Neural cell (in vitro differentiated cells): ENCODE data around the gene PRKCSH. TPM values are rescaled to one million over a fixed set of nuclear protein-coding genes. Genes with fewer than 3 reads are reported as not detected.

Experiments
- H2AFZ ChIP-seq: fragments of 200-600, 300-800 bp; sonication (generic), shearing (Covaris generic); 2 replicates; pipeline ENCODE4 v1.6.0; 2014; ENCODE audit warnings: low read depth, mild to moderate bottlenecking, antibody characterized with exemption, low read length, moderate library complexity
- H3F3A ChIP-seq: fragments of 200-600 bp; shearing (Covaris generic); 2 replicates; pipeline ENCODE4 v1.6.1; 2016; ENCODE audit warnings: mild to moderate bottlenecking, moderate library complexity, mixed read lengths, antibody characterized with exemption, low read length; ENCODE audit not compliant: insufficient read depth, poor library complexity, severe bottlenecking
- H3K27ac ChIP-seq: fragments of 200-600, 300-800 bp; sonication (generic), shearing (Covaris generic); 2 replicates; pipeline ENCODE4 v1.5.1; 2014; ENCODE audit warnings: mild to moderate bottlenecking, low read length, moderate library complexity
- H3K27me3 ChIP-seq: fragments of 300-800, 200-600 bp; sonication (generic), shearing (Covaris generic); 2 replicates; pipeline ENCODE4 v1.6.0; 2014; ENCODE audit warnings: mild to moderate bottlenecking, low read depth, low read length, moderate library complexity; ENCODE audit not compliant: insufficient read depth
- H3K36me3 ChIP-seq: fragments of 300-800, 200-600 bp; sonication (generic), shearing (Covaris generic); 2 replicates; pipeline ENCODE4 v1.5.1; 2014; ENCODE audit warnings: mild to moderate bottlenecking, antibody characterized with exemption, low read length, moderate library complexity; ENCODE audit not compliant: insufficient read depth
- H3K4me2 ChIP-seq: fragments of 300-800, 200-600 bp; sonication (generic), shearing (Covaris generic); 2 replicates; pipeline ENCODE4 v1.6.0; 2014; ENCODE audit warnings: mild to moderate bottlenecking, low read length
- H3K4me3 ChIP-seq: fragments of 300-800, 200-600 bp; sonication (generic), shearing (Covaris generic); 2 replicates; pipeline ENCODE4 v1.5.1; 2014; ENCODE audit warnings: mild to moderate bottlenecking, low read length, moderate library complexity
- H3K79me2 ChIP-seq: fragments of 200-600 bp; shearing (Covaris generic); replicated peaks from 2 replicates; pipeline ENCODE4 v1.6.0; 2014; ENCODE audit warnings: mild to moderate bottlenecking, low read length, moderate library complexity; ENCODE audit not compliant: insufficient read depth
- H3K9ac ChIP-seq: fragments of 300-800, 200-600 bp; sonication (generic), shearing (Covaris generic); 2 replicates; pipeline ENCODE4 v1.6.1; 2016; ENCODE audit warnings: mild to moderate bottlenecking, low read length, mixed read lengths
- H3K9me2 ChIP-seq: fragments of 200-600 bp; shearing (Covaris generic); 2 replicates; pipeline ENCODE4 v1.6.1; 2016; ENCODE audit warnings: mild to moderate bottlenecking, low read length, mixed read lengths; ENCODE audit not compliant: insufficient read depth
- H3K9me3 ChIP-seq: fragments of 200-600, 300-800 bp; sonication (generic), shearing (Covaris generic); 2 replicates; pipeline ENCODE4 v1.6.1; 2016; ENCODE audit warnings: mild to moderate bottlenecking, mixed run types, low read length, moderate library complexity, mixed read lengths
- H4K20me1 ChIP-seq: fragments of 200-600 bp; shearing (Covaris generic); 2 replicates; pipeline ENCODE4 v1.6.1; 2016; ENCODE audit warnings: mild to moderate bottlenecking, mixed run types; ENCODE audit not compliant: insufficient read depth
- CTCF ChIP-seq: fragments of 450-650 bp; IDR thresholded peaks from 2 replicates; pipeline ENCODE4 v1.5.1; 2014; ENCODE audit warnings: antibody characterized with exemption, mild to moderate bottlenecking, moderate library complexity; ENCODE audit not compliant: poor library complexity, severe bottlenecking
- EP300 ChIP-seq: fragments of 450-650 bp; conservative IDR thresholded peaks from 2 replicates; pipeline ENCODE4 v1.6.1; 2014; ENCODE audit warnings: antibody characterized with exemption, mild to moderate bottlenecking, moderate library complexity; ENCODE audit not compliant: poor library complexity, severe bottlenecking
- EZH2 ChIP-seq: fragments of 200-600, 300-800 bp; shearing (Covaris generic), sonication (generic); IDR thresholded peaks from 2 replicates; pipeline ENCODE4 v1.6.1; 2014; ENCODE audit warnings: antibody characterized with exemption, low read length, borderline replicate concordance, mild to moderate bottlenecking; ENCODE audit not compliant: insufficient read depth, poor library complexity, severe bottlenecking
- MXI1 ChIP-seq: fragments of 450-650 bp; conservative IDR thresholded peaks from 2 replicates; pipeline ENCODE4 v1.6.1; 2014; ENCODE audit warnings: antibody characterized with exemption, mild to moderate bottlenecking; ENCODE audit not compliant: poor library complexity, severe bottlenecking
- POLR2AphosphoS5 ChIP-seq: IDR thresholded peaks from 2 replicates; pipeline ENCODE4 v1.6.1; 2012
- RAD21 ChIP-seq: fragments of 450-650 bp; conservative IDR thresholded peaks from 2 replicates; pipeline ENCODE4 v1.6.1; 2014; ENCODE audit warnings: antibody characterized with exemption, mild to moderate bottlenecking, moderate library complexity
- REST ChIP-seq: IDR thresholded peaks from 2 replicates; pipeline ENCODE4 v1.6.1; 2012; ENCODE audit warnings: borderline replicate concordance
- SMC3 ChIP-seq: fragments of 450-650 bp; conservative IDR thresholded peaks from 2 replicates; pipeline ENCODE4 v1.6.1; 2014; ENCODE audit warnings: antibody characterized with exemption, mild to moderate bottlenecking, moderate library complexity; ENCODE audit not compliant: poor library complexity
- TAF1 ChIP-seq: IDR thresholded peaks from 2 replicates; pipeline ENCODE4 v1.6.1; 2012; ENCODE audit warnings: low read depth
- polyA plus RNA-seq: library from polyadenylated mRNA; depleted of rRNA; stranded (reverse); fragments of >200 nt; gene quantifications from 2 replicates; pipeline ENCODE4 v1.2.3, GENCODE V29; 2014

PRKCSH gene
- polyA plus RNA-seq, 1 donor from 2014 or later = 29.6 TPM

DNA sequence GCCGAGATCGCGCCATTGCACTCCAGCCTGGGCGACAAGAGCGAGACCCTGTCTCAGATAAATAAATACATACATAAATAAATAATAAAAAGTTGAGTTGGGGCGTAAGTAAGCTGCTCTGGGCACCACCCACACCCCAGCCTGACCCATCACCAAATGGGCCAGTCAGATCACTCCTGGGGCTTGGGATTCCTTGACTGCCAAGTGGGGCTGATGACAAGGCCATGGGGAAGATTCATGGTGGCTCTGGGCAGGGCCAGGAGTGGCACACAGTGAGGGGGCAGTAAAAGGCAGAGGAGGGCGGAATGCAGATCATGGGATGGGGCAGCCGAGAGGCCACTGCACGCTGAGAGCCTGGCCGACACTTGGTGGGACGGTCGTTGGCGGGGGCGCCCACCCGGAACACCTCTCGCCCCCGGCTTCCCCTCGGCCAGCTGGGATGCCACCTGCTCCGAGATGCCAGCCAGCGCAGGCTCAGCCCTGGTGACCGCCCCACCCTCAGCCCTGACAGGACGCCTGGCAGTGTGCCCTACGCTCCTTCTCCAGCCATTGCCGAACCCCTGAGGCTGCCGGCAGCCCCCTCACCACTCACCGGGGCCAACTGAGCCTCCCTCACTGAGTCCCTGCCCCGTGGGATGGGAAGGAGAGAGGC lies 59.3 kb downstream of the PRKCSH start:
- Histone ChIP-seq H3K4me3 (no peak overlapping the region), H3F3A (no peaks in the 10 kb centered on the region), H3K36me3 (no peaks in the 10 kb centered on the region), H3K9ac (no peak overlapping the region), H4K20me1 (no peaks in the 10 kb centered on the region), H3K4me2 (no peak overlapping the region), H3K27ac (no peak overlapping the region), H3K9me3 (no peaks in the 10 kb centered on the region), H3K27me3 (no peaks in the 10 kb centered on the region), H2AFZ (no peak overlapping the region), H3K9me2 (no peaks in the 10 kb centered on the region), H3K79me2 (no peaks in the 10 kb centered on the region)
- TF ChIP-seq REST (no peak), EZH2 (no peak), CTCF (no peak), POLR2AphosphoS5 (no peak), SMC3 (no peak), RAD21 (no peak), EP300 (no peak), TAF1 (no peak), MXI1 (no peak)

DNA sequence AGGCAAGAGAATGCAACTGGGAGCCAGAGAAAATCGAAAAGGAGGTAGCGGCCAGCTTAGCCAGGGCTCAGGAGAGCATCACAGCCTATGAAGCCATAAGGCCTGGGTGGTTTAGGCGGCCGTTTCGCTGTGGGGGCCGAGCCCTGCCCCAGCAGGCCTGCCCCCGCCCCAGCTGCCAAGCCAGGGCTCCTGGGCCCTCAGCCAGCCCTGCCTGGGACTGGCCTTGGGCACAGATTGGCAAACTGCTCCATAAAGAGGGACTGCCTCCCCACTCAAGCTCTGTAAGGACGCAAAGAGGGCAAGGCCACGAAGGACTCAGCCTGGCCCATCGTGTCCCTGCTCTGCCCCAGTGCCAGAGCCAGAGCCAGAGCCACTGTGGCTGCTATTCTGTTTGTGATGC lies 60.0 kb downstream of the PRKCSH start:
- no peak overlapping the region for H2AFZ ChIP-seq
- H3K36me3 ChIP-seq = no peaks in the 10 kb centered on the region
- H3K27me3 ChIP-seq = no peaks in the 10 kb centered on the region
- no peaks in the 10 kb centered on the region for H3K79me2 ChIP-seq
- no peaks in the 10 kb centered on the region for H3F3A ChIP-seq
- no peak overlapping the region for H3K27ac ChIP-seq
- H3K4me2 ChIP-seq = no peak overlapping the region
- TF ChIP-seq RAD21 (no peak), CTCF (no peak), TAF1 (no peak), EZH2 (no peak), SMC3 (no peak), POLR2AphosphoS5 (no peak), MXI1 (no peak), REST (no peak), EP300 (no peak)
- H4K20me1 ChIP-seq = no peaks in the 10 kb centered on the region
- H3K9me2 ChIP-seq = no peaks in the 10 kb centered on the region
- H3K9me3 ChIP-seq = no peaks in the 10 kb centered on the region
- H3K9ac ChIP-seq = no peak overlapping the region
- H3K4me3 ChIP-seq = no peak overlapping the region
